ENCODE results near the gene FBXL16. TPM values are rescaled to one million over a fixed set of nuclear protein-coding genes. Genes with fewer than 3 reads are reported as not detected.
A peak's percentile ranks its signal among the peaks of the same experiment; 100 is the strongest.

FBXL16 gene
- polyA plus RNA-seq, 1 donor (not counting 4 experiments of a cell fraction or from before 2014, with no cell fraction given) = 0.81 TPM

GRCh38 chr16:711548-712320, 6.1 kb upstream of the FBXL16 start:
- dilution Hi-C loops (cut with MboI; ENCODE audit: extremely low pct_ligation_motif_present, low sequenced_read_pairs) = no loop called here
- H3K36me3 ChIP-seq (ENCODE audit: control insufficient read depth in 2 of 2, extremely low read depth in 1 of 2, insufficient read depth in 2 of 2, low read length in 2 of 2) = no peaks in the 10 kb centered on the region
- H3K9me1 ChIP-seq (ENCODE audit: control insufficient read depth, extremely low read depth, insufficient read depth, low read length) = no peaks in the 10 kb centered on the region
- H2AFZ ChIP-seq (ENCODE audit: control insufficient read depth, low read length) = no peak overlapping the region
- H4K20me1 ChIP-seq (ENCODE audit: control insufficient read depth, extremely low read depth, insufficient read depth, low read length) = peaks cover 6% of the 10 kb centered on the region
- no peak overlapping the region for H3K9ac ChIP-seq (ENCODE audit: control insufficient read depth, extremely low read depth, insufficient read depth, low read length)
- H3K79me2 ChIP-seq (ENCODE audit: control insufficient read depth, insufficient read depth, low read length) = peaks cover 5% of the 10 kb centered on the region
- peaks cover 20% of the 10 kb centered on the region for H3K4me1 ChIP-seq (ENCODE audit: control insufficient read depth, extremely low read depth, insufficient read depth, low read length)
- DNase-seq (ENCODE audit: low read depth, low spot score) (no peak), FAIRE-seq (no peak)
- H3K9me3 ChIP-seq (ENCODE audit: control insufficient read depth, low read depth, low read length) = no peaks in the 10 kb centered on the region
- peaks cover 48% of the 10 kb centered on the region for H3K27me3 ChIP-seq (ENCODE audit: control insufficient read depth, extremely low read depth, insufficient read depth, low read length)
- H3K4me3 ChIP-seq (ENCODE audit: control insufficient read depth in 2 of 3, extremely low read depth in 1 of 3, insufficient read depth in 2 of 3, low read depth in 1 of 3, low read length in 3 of 3) = no peak overlapping the region
- no peak overlapping the region for H3K27ac ChIP-seq (ENCODE audit: control insufficient read depth, insufficient read depth, low read length)
- H3K4me2 ChIP-seq (ENCODE audit: control insufficient read depth, extremely low read depth, insufficient read depth, low read depth, low read length) = peak overlapping the region; percentile 10
- peak; percentile 68 to 94 (median 92) for TF ChIP-seq CTCF (optimal IDR thresholded peaks at IDR 0.05 in 1 of 3, IDR thresholded peaks at IDR 0.05 in 1 of 3, conservative IDR thresholded peaks at IDR 0.05 in 1 of 3; ENCODE audit: extremely low read depth in 1 of 3, insufficient read depth in 2 of 3, low read length in 3 of 3)
- no peak for TF ChIP-seq EZH2 (IDR thresholded peaks at IDR 0.05; ENCODE audit: low read length)

- FAIRE-seq (no peak), DNase-seq (ENCODE audit: low read depth, low spot score) (no peak)
- H3K4me2 ChIP-seq (ENCODE audit: control insufficient read depth, extremely low read depth, insufficient read depth, low read depth, low read length) = no peak overlapping the region
- H3K4me1 ChIP-seq (ENCODE audit: control insufficient read depth, extremely low read depth, insufficient read depth, low read length) = peaks cover 16% of the 10 kb centered on the region
- TF ChIP-seq EZH2 (IDR thresholded peaks at IDR 0.05; ENCODE audit: low read length) (no peak), CTCF (optimal IDR thresholded peaks at IDR 0.05 in 1 of 3, IDR thresholded peaks at IDR 0.05 in 1 of 3, conservative IDR thresholded peaks at IDR 0.05 in 1 of 3; ENCODE audit: extremely low read depth in 1 of 3, insufficient read depth in 2 of 3, low read length in 3 of 3) (no peak)
- dilution Hi-C loops (cut with MboI; ENCODE audit: extremely low pct_ligation_motif_present, low sequenced_read_pairs) = no loop called here
- H3K9me3 ChIP-seq (ENCODE audit: control insufficient read depth, low read depth, low read length) = no peaks in the 10 kb centered on the region
- no peak overlapping the region for H2AFZ ChIP-seq (ENCODE audit: control insufficient read depth, low read length)
- peaks cover under 1% of the 10 kb centered on the region for H3K79me2 ChIP-seq (ENCODE audit: control insufficient read depth, insufficient read depth, low read length)
- no peaks in the 10 kb centered on the region for H3K9me1 ChIP-seq (ENCODE audit: control insufficient read depth, extremely low read depth, insufficient read depth, low read length)
- no peak overlapping the region for H3K9ac ChIP-seq (ENCODE audit: control insufficient read depth, extremely low read depth, insufficient read depth, low read length)
- no peak overlapping the region for H3K4me3 ChIP-seq (ENCODE audit: control insufficient read depth in 2 of 3, extremely low read depth in 1 of 3, insufficient read depth in 2 of 3, low read depth in 1 of 3, low read length in 3 of 3)
- no peaks in the 10 kb centered on the region for H3K36me3 ChIP-seq (ENCODE audit: control insufficient read depth in 2 of 2, extremely low read depth in 1 of 2, insufficient read depth in 2 of 2, low read length in 2 of 2)
- peaks cover 2% of the 10 kb centered on the region for H4K20me1 ChIP-seq (ENCODE audit: control insufficient read depth, extremely low read depth, insufficient read depth, low read length)
- H3K27me3 ChIP-seq (ENCODE audit: control insufficient read depth, extremely low read depth, insufficient read depth, low read length) = peaks cover 55% of the 10 kb centered on the region
- no peak overlapping the region for H3K27ac ChIP-seq (ENCODE audit: control insufficient read depth, insufficient read depth, low read length)
Measured at GRCh38 chr16:711084-711483, 5.5 kb upstream of the FBXL16 start.

Data from keratinocyte (primary cell).